ENCODE measurements around the gene CCDC93.

CCDC93 gene

GRCh38 chr2:117989854-117990438 is 23.9 kb downstream of the CCDC93 start:
- DNase-seq, result no peak

GRCh38 chr2:117987121-117987520 is 26.7 kb downstream of the CCDC93 start:
- no peak for DNase-seq

- no peak for DNase-seq
Measured at GRCh38 chr2:117985092-117985491, 28.8 kb downstream of the CCDC93 start.

- no peak for DNase-seq
Measured at GRCh38 chr2:117984208-117984607, 29.7 kb downstream of the CCDC93 start.

- no peak for DNase-seq
Measured at GRCh38 chr2:117983040-117983439, 30.8 kb downstream of the CCDC93 start.

GRCh38 chr2:117982376-117983033 is 31.4 kb downstream of the CCDC93 start:
- no peak for DNase-seq

- no peak for DNase-seq
Measured at GRCh38 chr2:117981810-117982209, 32.1 kb downstream of the CCDC93 start.

GRCh38 chr2:117980783-117981676 is 32.8 kb downstream of the CCDC93 start:
- DNase-seq, result peak; percentile 16 to 85 (median 60)

GRCh38 chr2:117979911-117980701 is 33.8 kb downstream of the CCDC93 start:
- peak; percentile 64 to 82 (median 80) for DNase-seq

GRCh38 chr2:117977696-117978095 is 36.2 kb downstream of the CCDC93 start:
- no peak for DNase-seq

GRCh38 chr2:117976581-117976980 is 37.3 kb downstream of the CCDC93 start:
- DNase-seq, result no peak

- DNase-seq, result no peak
Measured at GRCh38 chr2:117973498-117974082, 40.3 kb downstream of the CCDC93 start.

GRCh38 chr2:117972476-117973123 is 41.3 kb downstream of the CCDC93 start:
- DNase-seq, result no peak

- DNase-seq, result no peak
Measured at GRCh38 chr2:117968722-117969121, 45.1 kb downstream of the CCDC93 start.

GRCh38 chr2:117967977-117968718 is 45.7 kb downstream of the CCDC93 start:
- peak in 3 of 4 experiments; percentile 16 to 39 (median 19) for DNase-seq

GRCh38 chr2:117963446-117963845 is 50.4 kb downstream of the CCDC93 start:
- no peak for DNase-seq

- DNase-seq, result no peak
Measured at GRCh38 chr2:117961201-117961600, 52.7 kb downstream of the CCDC93 start.

GRCh38 chr2:117960231-117960630 is 53.6 kb downstream of the CCDC93 start:
- DNase-seq, result no peak

GRCh38 chr2:117958186-117958585 is 55.7 kb downstream of the CCDC93 start:
- DNase-seq, result peak in 2 of 4 experiments; percentile 23 to 31

GRCh38 chr2:117957616-117958015 is 56.3 kb downstream of the CCDC93 start:
- DNase-seq, result no peak

Measured in suppressor macrophage (primary cell).